EL (cell line): ENCODE measurements around the gene TCERG1.

Experiments
- DNase-seq: peaks from one replicate; pipeline ENCODE4 v3.0.0-alpha.2; 2016

TCERG1 gene

GRCh38 chr5:146458894-146459293 is 11.8 kb downstream of the TCERG1 start:
- DNase-seq: no peak

- DNase-seq: peak; percentile 57
Measured at GRCh38 chr5:146461319-146461718, 14.2 kb downstream of the TCERG1 start.

GRCh38 chr5:146463446-146463845 is 16.3 kb downstream of the TCERG1 start:
- no peak for DNase-seq

- no peak for DNase-seq
Measured at GRCh38 chr5:146466521-146467349, 19.6 kb downstream of the TCERG1 start.

GRCh38 chr5:146467760-146468159 is 20.6 kb downstream of the TCERG1 start:
- no peak for DNase-seq

- no peak for DNase-seq
Measured at GRCh38 chr5:146474065-146474464, 26.9 kb downstream of the TCERG1 start.

- DNase-seq: no peak
Measured at GRCh38 chr5:146475190-146475780, 28.2 kb downstream of the TCERG1 start.

GRCh38 chr5:146475906-146476305 is 28.8 kb downstream of the TCERG1 start:
- no peak for DNase-seq

GRCh38 chr5:146482775-146483174 is 35.6 kb downstream of the TCERG1 start:
- DNase-seq: no peak

GRCh38 chr5:146484714-146485391 is 37.7 kb downstream of the TCERG1 start:
- no peak for DNase-seq

GRCh38 chr5:146490089-146490843 is 43.1 kb downstream of the TCERG1 start:
- DNase-seq: no peak

GRCh38 chr5:146494656-146495055 is 47.5 kb downstream of the TCERG1 start:
- DNase-seq: no peak

GRCh38 chr5:146499680-146500079 is 52.5 kb downstream of the TCERG1 start:
- no peak for DNase-seq

GRCh38 chr5:146507428-146507827 is 60.3 kb downstream of the TCERG1 start:
- no peak for DNase-seq

- DNase-seq: peak; percentile 33
Measured at GRCh38 chr5:146510559-146511125, 63.5 kb downstream of the TCERG1 start.

- no peak for DNase-seq
Measured at GRCh38 chr5:146513462-146513861, 66.3 kb downstream of the TCERG1 start.

- DNase-seq: no peak
Measured at GRCh38 chr5:146514575-146514974, 67.4 kb downstream of the TCERG1 start.

- DNase-seq: no peak
Measured at GRCh38 chr5:146515473-146516150, 68.5 kb downstream of the TCERG1 start.

GRCh38 chr5:146516151-146516475 is 69.0 kb downstream of the TCERG1 start, which contains the start of gene GPR151:
Gene GPR151 (minus strand): TSS chr5:146516190. CDS start chr5:146516113, 77 bp downstream.
- no peak for DNase-seq

GRCh38 chr5:146519554-146519953 is 72.4 kb downstream of the TCERG1 start:
- DNase-seq: no peak

- peak; percentile 12 for DNase-seq
Measured at GRCh38 chr5:146520731-146521130, 73.6 kb downstream of the TCERG1 start.

- no peak for DNase-seq
Measured at GRCh38 chr5:146521403-146522106, 74.4 kb downstream of the TCERG1 start.
